Panc1 (cell line): ENCODE results near the gene ZNF883. TPM values are rescaled to one million over a fixed set of nuclear protein-coding genes. Genes with fewer than 3 reads are reported as not detected.

Source experiments
- ATAC-seq: fragments of 200-7000 bp; cut with Tn5 transposase; 2 replicates; pipeline ENCODE4 v1.9.1; 2020; ENCODE audit warnings: mild to moderate bottlenecking, moderate library complexity
- BruUV-seq: library from RNA; stranded (reverse); fragments of 400-500 nt; replicated peaks from 2 replicates; lab custom pipeline; 2021; lab: Mats Ljungman, UMichigan
- CTCF ChIA-PET: fragments of 300-600 bp; sonication (Branson Sonifier 250); formaldehyde crosslinking; loops from one replicate; lab custom pipeline; 2022; ENCODE audit warnings: antibody characterized with exemption; lab: Charles Lee
- POLR2A ChIA-PET: fragments of 300-600 bp; sonication (Branson Sonifier 250); formaldehyde crosslinking; loops from one replicate; lab custom pipeline; 2022; ENCODE audit warnings: antibody characterized with exemption; lab: Charles Lee
- DNase-seq: peaks from one replicate; pipeline ENCODE4 v3.0.0-alpha.2; 2010; ENCODE audit warnings: low read depth, low spot score
- H3K27ac ChIP-seq: 2 replicates; pipeline ENCODE4 v1.5.1; 2011; ENCODE audit warnings: mild to moderate bottlenecking, low read length, inconsistent platforms
- H3K27me3 ChIP-seq: fragments of 200-500 bp; sonication (Bioruptor generic); 2 replicates; pipeline ENCODE4 v1.6.0; 2014; ENCODE audit warnings: low read length, inconsistent platforms; ENCODE audit not compliant: control insufficient read depth, insufficient read depth
- H3K36me3 ChIP-seq: fragments of 200-500 bp; sonication (Bioruptor generic); 2 replicates; pipeline ENCODE4 v1.5.1; 2014; ENCODE audit warnings: inconsistent platforms, mild to moderate bottlenecking, low read length, moderate library complexity; ENCODE audit not compliant: control insufficient read depth, insufficient read depth
- H3K4me1 ChIP-seq: 2 replicates; pipeline ENCODE4 v1.5.1; 2011; ENCODE audit warnings: inconsistent platforms, mild to moderate bottlenecking, low read length, moderate library complexity; ENCODE audit not compliant: control insufficient read depth, insufficient read depth
- H3K4me3 ChIP-seq, 2 experiments: 2 replicates each; pipeline ENCODE4 v1.5.1; 2011 to 2012; ENCODE audit warnings: low read depth in 2 of 2, low read length in 2 of 2, mild to moderate bottlenecking in 2 of 2, inconsistent platforms in 1 of 2, moderate library complexity in 1 of 2
- H3K9me3 ChIP-seq: fragments of 200-500 bp; sonication (Bioruptor generic); 2 replicates; pipeline ENCODE4 v1.5.1; 2014; ENCODE audit warnings: low read depth, mild to moderate bottlenecking, inconsistent platforms, low read length, moderate library complexity; ENCODE audit not compliant: control insufficient read depth, insufficient read depth
- CTCF ChIP-seq: fragments of 450-650 bp; IDR thresholded peaks from 2 replicates; pipeline ENCODE4 v1.5.1; 2017; ENCODE audit warnings: mild to moderate bottlenecking
- POLR2AphosphoS5 ChIP-seq: IDR thresholded peaks from 2 replicates; pipeline ENCODE4 v1.6.1; 2012; ENCODE audit warnings: mild to moderate bottlenecking, low read depth, low read length, moderate library complexity
- REST ChIP-seq, 2 experiments: IDR thresholded peaks; 2 replicates each; pipeline ENCODE4 v1.6.1; 2011 to 2012; ENCODE audit warnings: low read depth in 2 of 2, control low read depth in 1 of 2, low read length in 1 of 2, mild to moderate bottlenecking in 1 of 2, moderate library complexity in 1 of 2; ENCODE audit not compliant: insufficient read depth in 1 of 2
- SIN3A ChIP-seq: IDR thresholded peaks from 2 replicates; pipeline ENCODE4 v1.6.1; 2012; ENCODE audit warnings: low read depth, mild to moderate bottlenecking, low read length, moderate library complexity, borderline replicate concordance; ENCODE audit not compliant: insufficient read depth
- TCF7L2 ChIP-seq: IDR thresholded peaks from 2 replicates; pipeline ENCODE4 v1.6.1; 2011; ENCODE audit warnings: mild to moderate bottlenecking, low read depth, low read length, inconsistent platforms
- in situ Hi-C: cut with HindIII; loops from 2 replicates; pipeline ENCODE4 v1.10.0; 2016; ENCODE audit warnings: low sequenced_read_pairs, low pct_unique_long_range_greater_than_20kb
- intact Hi-C: fragments of 100-400 bp; cut with micrococcal nuclease; formaldehyde crosslinking; loops from one replicate; pipeline ENCODE4 v1.10.0; 2022; ENCODE audit not compliant: unreplicated experiment
- total RNA-seq: library from RNA; stranded (reverse); gene quantifications from one replicate; pipeline ENCODE4 v1.2.1, GENCODE V29; 2021; ENCODE audit not compliant: unreplicated experiment

The ZNF883 gene
- total RNA-seq, 1 experiment from 2014 or later, result not detected

DNA sequence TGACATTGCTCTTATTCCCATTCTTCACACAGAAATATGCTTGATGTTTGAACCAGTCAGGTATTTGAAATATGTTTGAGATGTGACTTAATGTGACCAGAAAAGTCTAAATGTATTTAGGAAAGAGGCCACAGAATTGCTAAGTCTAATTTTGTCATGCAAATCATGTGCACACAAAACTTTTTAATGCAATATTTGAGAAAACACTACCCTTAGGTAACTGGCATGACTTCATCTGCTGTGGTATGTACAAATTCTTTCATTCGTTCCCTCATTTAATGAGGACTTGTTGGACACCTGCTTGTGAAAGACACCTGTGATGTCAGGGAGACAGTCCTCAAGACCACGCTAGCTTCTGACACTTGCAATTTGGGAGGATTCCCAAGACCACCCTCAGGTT lies 100.3 kb downstream of the ZNF883 start:
- POLR2A ChIA-PET, result no interaction called here
- Histone ChIP-seq H3K27ac (no peak overlapping the region), H3K27me3 (no peaks in the 10 kb centered on the region; the same call in 1 of the 2 replicates), H3K9me3 (no peaks in the 10 kb centered on the region), H3K4me1 (no peaks in the 10 kb centered on the region), H3K36me3 (no peaks in the 10 kb centered on the region), H3K4me3 (no peak overlapping the region)
- in situ Hi-C loops, result no loop called here
- DNase-seq, result no peak
- TF ChIP-seq REST (IDR thresholded peaks at IDR 0.05; ENCODE audit: insufficient read depth in 1 of 2, low read depth in 2 of 2, low read length in 1 of 2) (no peak), CTCF (no peak), TCF7L2 (no peak), SIN3A (no peak), POLR2AphosphoS5 (no peak)
- no TSS peak for BruUV-seq
- ATAC-seq, result no peak
- CTCF ChIA-PET, result no interaction called here
- intact Hi-C loops, result no loop called here

Other genes with a start within 250 kb of the ZNF883 start
- gene SLC46A2, start 121.3 kb downstream of the ZNF883 start, total RNA-seq, result not detected
- gene ZFP37, start 44.5 kb upstream of the ZNF883 start, total RNA-seq, result 1.1 TPM
- gene SLC31A2, start 138.8 kb upstream of the ZNF883 start, total RNA-seq, result 5.3 TPM
- 17.6 TPM for gene FKBP15, start 209.1 kb upstream of the ZNF883 start, total RNA-seq
- gene SLC31A1, start 209.4 kb upstream of the ZNF883 start, total RNA-seq, result 17.6 TPM